SK-N-SH (cell line): Measurements from ENCODE around the gene JAKMIP1. TPM values are rescaled to one million over a fixed set of nuclear protein-coding genes. Genes with fewer than 3 reads are reported as not detected.

Experiments used
- CTCF ChIA-PET: fragments of 300-600, 350-600 bp; formaldehyde crosslinking; extraction: SDS; loops from one replicate; lab custom pipeline; 2021; lab: Yijun Ruan, JAX
- POLR2A ChIA-PET: fragments of 350-600 bp; sonication (Branson Sonifier 250); formaldehyde crosslinking; extraction: SDS; loops from one replicate; lab custom pipeline; 2020; ENCODE audit warnings: antibody characterized with exemption, inconsistent platforms; lab: Yijun Ruan, JAX
- DNase-seq: peaks from one replicate; pipeline ENCODE4 v3.0.0; 2012
- H2AFZ ChIP-seq: fragments of 200-600 bp; sonication (generic); 2 replicates; pipeline ENCODE4 v1.8.1; 2016; ENCODE audit warnings: antibody characterized with exemption, mild to moderate bottlenecking, low read depth
- H3F3A ChIP-seq: fragments of 200-600 bp; sonication (generic); replicated peaks from 2 replicates; pipeline ENCODE3; 2016; ENCODE audit warnings: antibody characterized with exemption, mild to moderate bottlenecking; ENCODE audit not compliant: insufficient read depth
- H3K27ac ChIP-seq, 2 experiments: fragments of 200-500 bp in 1 of 2; fragments of 200-600 bp in 1 of 2; sonication (Bioruptor generic) in 1 of 2; sonication (generic), shearing (Covaris generic) in 1 of 2; 2 replicates each; pipeline versions ENCODE4 v1.5.1 to v1.6.1; 2014 to 2016; ENCODE audit warnings: low read depth in 2 of 2, inconsistent platforms in 1 of 2, low read length in 1 of 2, mild to moderate bottlenecking in 1 of 2, mixed read lengths in 1 of 2
- H3K27me3 ChIP-seq: fragments of 200-600 bp; sonication (generic), shearing (Covaris generic); 2 replicates; pipeline ENCODE4 v1.6.1; 2016; ENCODE audit warnings: mixed run types; ENCODE audit not compliant: insufficient read depth
- H3K36me3 ChIP-seq, 2 experiments: fragments of 200-500 bp in 1 of 2; fragments of 200-600 bp in 1 of 2; sonication (Bioruptor generic) in 1 of 2; sonication (generic) in 1 of 2; replicated peaks in 1 of 2; 2 replicates each; pipeline versions ENCODE3 to v1.5.1; 2014 to 2016; ENCODE audit warnings: low read length in 1 of 2, mild to moderate bottlenecking in 1 of 2; ENCODE audit not compliant: insufficient read depth in 2 of 2, control insufficient read depth in 1 of 2
- H3K4me1 ChIP-seq, 2 experiments: fragments of 200-500 bp in 1 of 2; fragments of 200-600 bp in 1 of 2; sonication (Bioruptor generic) in 1 of 2; sonication (generic), shearing (Covaris generic) in 1 of 2; 2 replicates each; pipeline versions ENCODE4 v1.5.1 to v1.6.1; 2014 to 2016; ENCODE audit warnings: low read depth in 1 of 2, low read length in 1 of 2, mixed run types in 1 of 2; ENCODE audit not compliant: insufficient read depth in 2 of 2, control insufficient read depth in 1 of 2
- H3K4me2 ChIP-seq: fragments of 200-600 bp; sonication (generic), shearing (Covaris generic); 2 replicates; pipeline ENCODE4 v1.6.1; 2017; ENCODE audit warnings: mixed run types
- H3K4me3 ChIP-seq, 2 experiments: fragments of 200-500 bp in 1 of 2; fragments of 200-600 bp in 1 of 2; sonication (Bioruptor generic) in 1 of 2; sonication (generic), shearing (Covaris generic) in 1 of 2; 2 replicates each; pipeline versions ENCODE4 v1.5.1 to v1.8.1; 2014 to 2016; ENCODE audit warnings: low read depth in 2 of 2, inconsistent platforms in 1 of 2, low read length in 1 of 2, mild to moderate bottlenecking in 1 of 2, mixed read lengths in 1 of 2, moderate library complexity in 1 of 2
- H3K79me2 ChIP-seq: fragments of 200-600 bp; sonication (generic); 2 replicates; pipeline ENCODE4 v1.8.1; 2017; ENCODE audit warnings: mild to moderate bottlenecking; ENCODE audit not compliant: insufficient read depth
- H3K9ac ChIP-seq: fragments of 200-600 bp; sonication (generic); 2 replicates; pipeline ENCODE4 v1.6.1; 2017; ENCODE audit warnings: mixed run types
- H3K9me2 ChIP-seq: fragments of 200-600 bp; sonication (generic); 2 replicates; pipeline ENCODE4 v1.6.1; 2017; ENCODE audit warnings: mixed run types
- H3K9me3 ChIP-seq: fragments of 200-600 bp; sonication (generic); 2 replicates; pipeline ENCODE4 v1.6.1; 2017; ENCODE audit warnings: mixed run types, mild to moderate bottlenecking, moderate library complexity
- H4K20me1 ChIP-seq: fragments of 200-600 bp; sonication (generic); 2 replicates; pipeline ENCODE4 v1.6.1; 2017; ENCODE audit warnings: mild to moderate bottlenecking, mixed run types; ENCODE audit not compliant: insufficient read depth
- ELF1 ChIP-seq: IDR thresholded peaks from 2 replicates; pipeline ENCODE4 v1.4.0; 2012
- EZH2phosphoT487 ChIP-seq: fragments of 200-600 bp; sonication (generic); IDR thresholded peaks from 2 replicates; pipeline ENCODE4 v1.6.1; 2017; ENCODE audit warnings: low read depth, mixed run types, mild to moderate bottlenecking, antibody characterized with exemption, moderate library complexity, borderline replicate concordance
- FOSL2 ChIP-seq: IDR thresholded peaks from 2 replicates; pipeline ENCODE4 v1.4.0; 2012; ENCODE audit warnings: low read depth, mild to moderate bottlenecking, moderate library complexity, borderline replicate concordance
- FOXM1 ChIP-seq: IDR thresholded peaks from 2 replicates; pipeline ENCODE4 v1.4.0; 2012; ENCODE audit warnings: low read depth, mild to moderate bottlenecking
- GABPA ChIP-seq: IDR thresholded peaks from 2 replicates; pipeline ENCODE4 v1.4.0; 2012; ENCODE audit warnings: low read depth, mild to moderate bottlenecking
- GATA2 ChIP-seq: sonication (generic); formaldehyde crosslinking; IDR thresholded peaks from 2 replicates; pipeline ENCODE4 v1.5.0; 2020; ENCODE audit warnings: mild to moderate bottlenecking, missing genetic modification reagents
- MEF2A ChIP-seq: IDR thresholded peaks from 2 replicates; pipeline ENCODE4 v1.4.0; 2012; ENCODE audit warnings: low read depth, borderline replicate concordance
- MXI1 ChIP-seq: IDR thresholded peaks from 2 replicates; pipeline ENCODE4 v1.6.1; 2012; ENCODE audit warnings: mild to moderate bottlenecking, low read depth, low read length, improper control_type of control experiment
- NFIC ChIP-seq: IDR thresholded peaks from 2 replicates; pipeline ENCODE4 v1.4.0; 2012; ENCODE audit warnings: borderline replicate concordance
- NRF1 ChIP-seq: IDR thresholded peaks from 2 replicates; pipeline ENCODE4 v1.6.1; 2012; ENCODE audit warnings: low read depth, mild to moderate bottlenecking, low read length
- POLR2AphosphoS5 ChIP-seq: IDR thresholded peaks from 2 replicates; pipeline ENCODE4 v1.6.1; 2012; ENCODE audit warnings: low read depth, low read length
- RXRA ChIP-seq: IDR thresholded peaks from 2 replicates; pipeline ENCODE4 v1.4.0; 2012; ENCODE audit warnings: low read depth, mild to moderate bottlenecking, borderline replicate concordance
- SIN3A ChIP-seq: IDR thresholded peaks from 2 replicates; pipeline ENCODE4 v1.6.1; 2012; ENCODE audit warnings: low read depth, mild to moderate bottlenecking, low read length, moderate library complexity, borderline replicate concordance
- TCF12 ChIP-seq: IDR thresholded peaks from 2 replicates; pipeline ENCODE4 v1.4.0; 2012
- TEAD4 ChIP-seq: IDR thresholded peaks from 2 replicates; pipeline ENCODE4 v1.4.0; 2012; ENCODE audit warnings: mild to moderate bottlenecking, borderline replicate concordance; ENCODE audit not compliant: insufficient read depth
- YY1 ChIP-seq: IDR thresholded peaks from 2 replicates; pipeline ENCODE4 v1.4.0; 2012; ENCODE audit warnings: low read depth, mild to moderate bottlenecking
- WGBS: methylation state at CpG from one replicate; pipeline ENCODE4 v1.1.6; 2017; ENCODE audit warnings: low lambda C conversion rate; 5-methylcytosine and 5-hydroxymethylcytosine counted together
- polyA plus RNA-seq, 3 experiments: library from polyadenylated mRNA; depleted of rRNA; stranded (reverse); fragments of >200 nt; gene quantifications; 2 replicates each; pipeline ENCODE4 v1.2.3, GENCODE V29; 2012
- TF ChIP-seq, protein P1 (sequence below): fragments of 200-600 bp; sonication (generic); IDR thresholded peaks from 2 replicates; pipeline ENCODE4 v1.6.1; 2017; ENCODE audit warnings: antibody characterized with exemption, mild to moderate bottlenecking, moderate library complexity
- TF ChIP-seq, protein P2 (sequence below): IDR thresholded peaks from 2 replicates; pipeline ENCODE4 v1.4.0; 2012; ENCODE audit warnings: low read depth, borderline replicate concordance
- TF ChIP-seq, protein P3 (sequence below): fragments of 150-350 bp; IDR thresholded peaks from 2 replicates; pipeline ENCODE4 v1.6.1; 2017; ENCODE audit warnings: antibody characterized with exemption, low read length, low read depth, borderline replicate concordance
- TF ChIP-seq, protein P4 (sequence below): fragments of 150-350 bp; IDR thresholded peaks from 2 replicates; pipeline ENCODE4 v1.6.1; 2016; ENCODE audit warnings: mild to moderate bottlenecking, low read depth, low read length
- TF ChIP-seq, protein P5 (sequence below): IDR thresholded peaks from 2 replicates; pipeline ENCODE4 v1.4.0; 2012; ENCODE audit warnings: low read depth

The JAKMIP1 gene
- polyA plus RNA-seq, 1 of the 3 experiments (the other 2 are of a cell fraction), result 0.54 TPM

DNA sequence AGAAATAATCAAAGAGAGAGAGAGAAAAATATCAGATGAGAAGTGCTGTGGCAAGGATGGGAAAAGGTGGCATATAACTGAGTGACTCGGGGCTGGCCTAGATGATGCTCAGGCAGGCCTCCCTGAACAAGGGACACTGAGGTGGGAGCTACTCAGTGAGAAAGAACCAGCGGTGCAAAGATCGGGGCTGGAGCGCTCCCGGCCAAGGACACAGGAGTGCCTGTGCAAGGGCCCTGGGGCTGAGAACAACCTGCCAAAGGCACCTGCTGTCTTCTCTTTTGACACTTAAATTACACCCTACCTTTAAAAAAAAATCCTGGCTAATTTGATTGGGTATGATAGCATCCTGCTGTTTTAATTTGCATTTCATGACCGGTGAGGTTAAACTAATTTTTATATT lies 104.5 kb downstream of the JAKMIP1 start:
- POLR2A ChIA-PET, result no interaction called here
- WGBS, result 77% methylated on average over 6 of the region's 6 CpGs

DNA sequence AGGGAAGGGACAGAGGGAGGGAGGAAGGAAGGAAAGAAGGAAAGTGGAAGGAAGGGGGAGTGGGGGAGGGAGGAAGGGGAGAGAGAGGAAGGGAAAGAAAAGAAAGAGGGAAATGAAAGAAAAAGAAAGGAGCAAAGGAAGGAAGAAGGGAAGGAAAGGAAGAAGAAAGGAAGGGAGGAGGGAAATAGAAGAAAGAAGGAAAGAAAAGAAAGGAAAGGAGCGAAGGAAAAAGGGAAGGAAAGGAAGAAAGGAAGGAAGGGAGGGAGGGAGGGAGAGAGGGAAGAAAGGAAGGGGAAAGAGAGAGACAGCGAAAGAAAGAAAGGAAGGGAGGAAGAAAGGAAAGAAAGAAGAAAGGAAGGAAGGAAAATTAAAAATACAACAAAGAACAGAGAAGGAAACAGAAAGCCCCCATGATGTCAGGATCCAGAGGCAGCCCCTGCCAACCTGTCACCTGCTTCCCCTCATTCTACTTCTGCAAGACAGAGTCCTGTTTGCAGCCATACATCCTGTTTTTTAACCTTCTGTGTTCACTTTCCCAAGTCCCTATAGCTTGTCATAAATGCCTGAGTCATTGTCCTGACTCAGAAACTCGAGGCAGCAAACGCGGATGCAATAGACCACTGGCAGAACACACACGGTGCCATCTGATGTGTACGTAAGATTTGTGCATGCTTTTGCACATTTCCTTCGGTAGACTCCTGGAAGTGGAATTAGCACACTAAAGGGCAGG lies 105.2 kb downstream of the JAKMIP1 start:
- POLR2A ChIA-PET, result no interaction called here
- H3K4me1 ChIP-seq, result no peaks in the 10 kb centered on the region; a peak in 1 of 4 replicates
- 44% methylated on average over 8 of the region's 8 CpGs for WGBS
- CTCF ChIA-PET, result interaction anchor here (1.1 to 1.6 kb wide), 3 partner anchors 67 to 156 kb away, joined by 3 to 5 read pairs (median 3); no protein-coding TSS in a partner anchor
- no peaks in the 10 kb centered on the region for H3K79me2 ChIP-seq
- H3F3A ChIP-seq, result no peaks in the 10 kb centered on the region
- H3K36me3 ChIP-seq, result no peaks in the 10 kb centered on the region
- no peaks in the 10 kb centered on the region for H4K20me1 ChIP-seq
- no peaks in the 10 kb centered on the region for H3K9me2 ChIP-seq
- DNase-seq, result no peak
- H3K4me3 ChIP-seq, result no peak overlapping the region
- no peak overlapping the region for H3K4me2 ChIP-seq
- TF ChIP-seq, protein P1, sequence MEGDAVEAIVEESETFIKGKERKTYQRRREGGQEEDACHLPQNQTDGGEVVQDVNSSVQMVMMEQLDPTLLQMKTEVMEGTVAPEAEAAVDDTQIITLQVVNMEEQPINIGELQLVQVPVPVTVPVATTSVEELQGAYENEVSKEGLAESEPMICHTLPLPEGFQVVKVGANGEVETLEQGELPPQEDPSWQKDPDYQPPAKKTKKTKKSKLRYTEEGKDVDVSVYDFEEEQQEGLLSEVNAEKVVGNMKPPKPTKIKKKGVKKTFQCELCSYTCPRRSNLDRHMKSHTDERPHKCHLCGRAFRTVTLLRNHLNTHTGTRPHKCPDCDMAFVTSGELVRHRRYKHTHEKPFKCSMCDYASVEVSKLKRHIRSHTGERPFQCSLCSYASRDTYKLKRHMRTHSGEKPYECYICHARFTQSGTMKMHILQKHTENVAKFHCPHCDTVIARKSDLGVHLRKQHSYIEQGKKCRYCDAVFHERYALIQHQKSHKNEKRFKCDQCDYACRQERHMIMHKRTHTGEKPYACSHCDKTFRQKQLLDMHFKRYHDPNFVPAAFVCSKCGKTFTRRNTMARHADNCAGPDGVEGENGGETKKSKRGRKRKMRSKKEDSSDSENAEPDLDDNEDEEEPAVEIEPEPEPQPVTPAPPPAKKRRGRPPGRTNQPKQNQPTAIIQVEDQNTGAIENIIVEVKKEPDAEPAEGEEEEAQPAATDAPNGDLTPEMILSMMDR, result no peak
- no peak for TF ChIP-seq SIN3A
- TF ChIP-seq TCF12, result no peak
- TF ChIP-seq GATA2 (CRISPR knock-in tag), result no peak
- TF ChIP-seq NFIC, result no peak
- no peak for TF ChIP-seq FOXM1
- no peak for TF ChIP-seq NRF1
- no peak for TF ChIP-seq POLR2AphosphoS5
- no peak for TF ChIP-seq MEF2A
- no peak for TF ChIP-seq RXRA
- no peak for TF ChIP-seq GABPA
- TF ChIP-seq TEAD4, result no peak
- no peak for TF ChIP-seq EZH2phosphoT487
- TF ChIP-seq ELF1, result no peak
- TF ChIP-seq MXI1, result no peak
- TF ChIP-seq, protein P2, sequence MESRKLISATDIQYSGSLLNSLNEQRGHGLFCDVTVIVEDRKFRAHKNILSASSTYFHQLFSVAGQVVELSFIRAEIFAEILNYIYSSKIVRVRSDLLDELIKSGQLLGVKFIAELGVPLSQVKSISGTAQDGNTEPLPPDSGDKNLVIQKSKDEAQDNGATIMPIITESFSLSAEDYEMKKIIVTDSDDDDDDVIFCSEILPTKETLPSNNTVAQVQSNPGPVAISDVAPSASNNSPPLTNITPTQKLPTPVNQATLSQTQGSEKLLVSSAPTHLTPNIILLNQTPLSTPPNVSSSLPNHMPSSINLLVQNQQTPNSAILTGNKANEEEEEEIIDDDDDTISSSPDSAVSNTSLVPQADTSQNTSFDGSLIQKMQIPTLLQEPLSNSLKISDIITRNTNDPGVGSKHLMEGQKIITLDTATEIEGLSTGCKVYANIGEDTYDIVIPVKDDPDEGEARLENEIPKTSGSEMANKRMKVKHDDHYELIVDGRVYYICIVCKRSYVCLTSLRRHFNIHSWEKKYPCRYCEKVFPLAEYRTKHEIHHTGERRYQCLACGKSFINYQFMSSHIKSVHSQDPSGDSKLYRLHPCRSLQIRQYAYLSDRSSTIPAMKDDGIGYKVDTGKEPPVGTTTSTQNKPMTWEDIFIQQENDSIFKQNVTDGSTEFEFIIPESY, result no peak
- TF ChIP-seq, protein P3, sequence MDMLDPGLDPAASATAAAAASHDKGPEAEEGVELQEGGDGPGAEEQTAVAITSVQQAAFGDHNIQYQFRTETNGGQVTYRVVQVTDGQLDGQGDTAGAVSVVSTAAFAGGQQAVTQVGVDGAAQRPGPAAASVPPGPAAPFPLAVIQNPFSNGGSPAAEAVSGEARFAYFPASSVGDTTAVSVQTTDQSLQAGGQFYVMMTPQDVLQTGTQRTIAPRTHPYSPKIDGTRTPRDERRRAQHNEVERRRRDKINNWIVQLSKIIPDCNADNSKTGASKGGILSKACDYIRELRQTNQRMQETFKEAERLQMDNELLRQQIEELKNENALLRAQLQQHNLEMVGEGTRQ, result no peak
- H2AFZ ChIP-seq, result no peak overlapping the region
- H3K9me3 ChIP-seq, result no peaks in the 10 kb centered on the region
- no peak overlapping the region for H3K9ac ChIP-seq
- no peaks in the 10 kb centered on the region for H3K27me3 ChIP-seq
- no peak overlapping the region for H3K27ac ChIP-seq

More for the DNA sequence above, 104.5 kb downstream of the JAKMIP1 start:
- CTCF ChIA-PET, result interaction anchor here (1.1 to 1.2 kb wide), 2 partner anchors 97 to 155 kb away, joined by 3 to 5 read pairs; no protein-coding TSS in a partner anchor
- no peaks in the 10 kb centered on the region for H3F3A ChIP-seq
- no peak for DNase-seq
- no peaks in the 10 kb centered on the region for H3K9me2 ChIP-seq
- TF ChIP-seq, protein P4, sequence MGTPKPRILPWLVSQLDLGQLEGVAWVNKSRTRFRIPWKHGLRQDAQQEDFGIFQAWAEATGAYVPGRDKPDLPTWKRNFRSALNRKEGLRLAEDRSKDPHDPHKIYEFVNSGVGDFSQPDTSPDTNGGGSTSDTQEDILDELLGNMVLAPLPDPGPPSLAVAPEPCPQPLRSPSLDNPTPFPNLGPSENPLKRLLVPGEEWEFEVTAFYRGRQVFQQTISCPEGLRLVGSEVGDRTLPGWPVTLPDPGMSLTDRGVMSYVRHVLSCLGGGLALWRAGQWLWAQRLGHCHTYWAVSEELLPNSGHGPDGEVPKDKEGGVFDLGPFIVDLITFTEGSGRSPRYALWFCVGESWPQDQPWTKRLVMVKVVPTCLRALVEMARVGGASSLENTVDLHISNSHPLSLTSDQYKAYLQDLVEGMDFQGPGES, result no peak
- no peak for TF ChIP-seq FOSL2
- no peak for TF ChIP-seq MEF2A
- TF ChIP-seq, protein P5, sequence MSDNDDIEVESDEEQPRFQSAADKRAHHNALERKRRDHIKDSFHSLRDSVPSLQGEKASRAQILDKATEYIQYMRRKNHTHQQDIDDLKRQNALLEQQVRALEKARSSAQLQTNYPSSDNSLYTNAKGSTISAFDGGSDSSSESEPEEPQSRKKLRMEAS, result no peak
- TF ChIP-seq TEAD4, result no peak
- no peak for TF ChIP-seq YY1
- TF ChIP-seq ELF1, result no peak
- H3K9me3 ChIP-seq, result no peaks in the 10 kb centered on the region
- H3K27ac ChIP-seq, result no peak overlapping the region
- H3K9ac ChIP-seq, result no peak overlapping the region
- H3K27me3 ChIP-seq, result no peaks in the 10 kb centered on the region
- H3K36me3 ChIP-seq, result no peaks in the 10 kb centered on the region
- H3K4me3 ChIP-seq, result no peak overlapping the region
- H3K79me2 ChIP-seq, result no peaks in the 10 kb centered on the region
- no peak overlapping the region for H3K4me2 ChIP-seq
- no peaks in the 10 kb centered on the region; a peak in 1 of 4 replicates for H3K4me1 ChIP-seq
- H4K20me1 ChIP-seq, result no peaks in the 10 kb centered on the region
- no peak overlapping the region for H2AFZ ChIP-seq
